ENCODE measurements around the gene PRR14.

The PRR14 gene

DNA sequence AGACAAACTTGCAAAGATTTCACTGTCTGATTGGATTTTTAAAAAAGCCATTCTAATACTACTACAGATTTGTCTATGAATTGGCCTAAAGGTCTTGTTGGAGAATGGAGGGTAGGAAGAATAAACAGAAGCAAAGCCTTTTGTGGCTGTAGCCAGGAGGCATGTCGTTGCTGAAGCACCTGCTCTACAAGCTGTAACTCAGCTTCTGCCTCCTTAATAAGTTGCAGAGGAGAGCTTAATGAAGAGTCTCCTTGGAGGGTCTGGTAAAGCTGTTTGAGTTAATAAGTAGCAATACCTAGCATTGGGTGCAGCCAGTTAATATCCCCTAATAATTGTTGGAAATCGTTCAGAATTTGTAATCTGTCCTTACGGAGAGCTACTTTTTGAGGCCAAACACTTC lies 30.6 kb upstream of the PRR14 start:
- Histone ChIP-seq H3K9me3 (ENCODE audit: severe bottlenecking) (no peaks in the 10 kb centered on the region), H3K27me3 (ENCODE audit: insufficient read depth, poor library complexity, severe bottlenecking) (no peaks in the 10 kb centered on the region), H3K36me3 (ENCODE audit: low read depth) (no peaks in the 10 kb centered on the region), H3K4me1 (ENCODE audit: insufficient read depth, poor library complexity, severe bottlenecking) (peaks cover 8% of the 10 kb centered on the region), H3K4me3 (ENCODE audit: severe bottlenecking) (no peak overlapping the region), H3K27ac (ENCODE audit: poor library complexity, severe bottlenecking) (no peak overlapping the region)
- TF ChIP-seq, protein P1, sequence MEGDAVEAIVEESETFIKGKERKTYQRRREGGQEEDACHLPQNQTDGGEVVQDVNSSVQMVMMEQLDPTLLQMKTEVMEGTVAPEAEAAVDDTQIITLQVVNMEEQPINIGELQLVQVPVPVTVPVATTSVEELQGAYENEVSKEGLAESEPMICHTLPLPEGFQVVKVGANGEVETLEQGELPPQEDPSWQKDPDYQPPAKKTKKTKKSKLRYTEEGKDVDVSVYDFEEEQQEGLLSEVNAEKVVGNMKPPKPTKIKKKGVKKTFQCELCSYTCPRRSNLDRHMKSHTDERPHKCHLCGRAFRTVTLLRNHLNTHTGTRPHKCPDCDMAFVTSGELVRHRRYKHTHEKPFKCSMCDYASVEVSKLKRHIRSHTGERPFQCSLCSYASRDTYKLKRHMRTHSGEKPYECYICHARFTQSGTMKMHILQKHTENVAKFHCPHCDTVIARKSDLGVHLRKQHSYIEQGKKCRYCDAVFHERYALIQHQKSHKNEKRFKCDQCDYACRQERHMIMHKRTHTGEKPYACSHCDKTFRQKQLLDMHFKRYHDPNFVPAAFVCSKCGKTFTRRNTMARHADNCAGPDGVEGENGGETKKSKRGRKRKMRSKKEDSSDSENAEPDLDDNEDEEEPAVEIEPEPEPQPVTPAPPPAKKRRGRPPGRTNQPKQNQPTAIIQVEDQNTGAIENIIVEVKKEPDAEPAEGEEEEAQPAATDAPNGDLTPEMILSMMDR (IDR thresholded peaks at IDR 0.05; ENCODE audit: poor library complexity, severe bottlenecking), result no peak
- ATAC-seq (ENCODE audit: low read depth), result no peak
- no peak for DNase-seq (ENCODE audit: low spot score)

DNA sequence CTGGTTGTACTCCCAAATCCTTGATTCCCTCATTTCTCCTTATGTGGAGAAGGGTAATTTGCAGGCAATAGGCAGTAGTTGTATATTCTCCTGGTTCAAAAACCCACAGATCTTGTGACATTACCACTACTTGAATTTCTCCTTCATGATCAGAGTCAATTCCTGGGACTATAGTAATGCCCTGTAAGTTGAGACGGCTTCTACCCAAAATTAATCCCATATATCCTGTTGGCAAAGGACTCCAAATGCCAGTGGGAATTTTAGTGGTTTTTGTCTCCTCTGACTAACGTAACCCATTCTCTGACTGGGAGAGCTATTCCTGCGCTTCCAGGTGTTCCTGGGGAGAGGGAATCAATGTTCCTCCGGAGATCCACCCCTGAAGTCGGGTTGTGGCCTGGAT lies 29.0 kb upstream of the PRR14 start:
- Histone ChIP-seq H3K27me3 (ENCODE audit: insufficient read depth, poor library complexity, severe bottlenecking) (no peaks in the 10 kb centered on the region), H3K36me3 (ENCODE audit: low read depth) (no peaks in the 10 kb centered on the region), H3K9me3 (ENCODE audit: severe bottlenecking) (no peaks in the 10 kb centered on the region), H3K4me1 (ENCODE audit: insufficient read depth, poor library complexity, severe bottlenecking) (peaks cover 8% of the 10 kb centered on the region), H3K27ac (ENCODE audit: poor library complexity, severe bottlenecking) (peak overlapping the region; percentile 53), H3K4me3 (ENCODE audit: severe bottlenecking) (no peak overlapping the region)
- peak; percentile 89 for ATAC-seq (ENCODE audit: low read depth)
- no peak for DNase-seq (ENCODE audit: low spot score)
- TF ChIP-seq, protein P1 (IDR thresholded peaks at IDR 0.05; ENCODE audit: poor library complexity, severe bottlenecking), result no peak

DNA sequence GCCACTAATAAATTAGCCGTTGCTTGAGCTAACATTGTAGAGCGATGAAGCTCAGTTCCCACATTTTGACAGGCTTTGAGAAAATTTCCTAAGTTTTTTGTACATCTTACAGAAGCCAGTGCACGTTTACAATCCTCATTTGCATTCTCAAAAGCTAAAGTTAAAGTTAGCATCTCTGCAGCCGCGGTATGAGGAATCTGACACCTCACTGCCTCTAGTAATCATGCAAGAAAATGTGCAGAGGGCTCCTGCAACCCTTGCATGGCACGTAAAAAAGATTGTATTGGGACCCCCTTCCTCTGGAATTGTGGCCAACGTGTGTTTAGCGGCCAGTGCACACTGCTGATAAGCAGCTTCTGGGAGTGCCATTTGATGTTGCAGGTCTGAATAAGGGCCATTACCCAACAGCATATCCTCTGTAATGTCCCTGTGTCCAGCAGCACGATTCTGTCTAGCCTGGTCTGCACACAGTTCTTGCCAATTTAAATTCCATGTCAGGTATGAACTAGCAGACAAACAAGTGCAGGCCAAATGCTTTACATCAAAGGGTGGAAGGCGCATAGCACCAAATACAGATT lies 28.2 kb upstream of the PRR14 start:
- TF ChIP-seq, protein P1 (IDR thresholded peaks at IDR 0.05; ENCODE audit: poor library complexity, severe bottlenecking), result no peak
- DNase-seq (ENCODE audit: low spot score), result no peak
- H3K4me3 ChIP-seq (ENCODE audit: severe bottlenecking), result no peak overlapping the region

DNA sequence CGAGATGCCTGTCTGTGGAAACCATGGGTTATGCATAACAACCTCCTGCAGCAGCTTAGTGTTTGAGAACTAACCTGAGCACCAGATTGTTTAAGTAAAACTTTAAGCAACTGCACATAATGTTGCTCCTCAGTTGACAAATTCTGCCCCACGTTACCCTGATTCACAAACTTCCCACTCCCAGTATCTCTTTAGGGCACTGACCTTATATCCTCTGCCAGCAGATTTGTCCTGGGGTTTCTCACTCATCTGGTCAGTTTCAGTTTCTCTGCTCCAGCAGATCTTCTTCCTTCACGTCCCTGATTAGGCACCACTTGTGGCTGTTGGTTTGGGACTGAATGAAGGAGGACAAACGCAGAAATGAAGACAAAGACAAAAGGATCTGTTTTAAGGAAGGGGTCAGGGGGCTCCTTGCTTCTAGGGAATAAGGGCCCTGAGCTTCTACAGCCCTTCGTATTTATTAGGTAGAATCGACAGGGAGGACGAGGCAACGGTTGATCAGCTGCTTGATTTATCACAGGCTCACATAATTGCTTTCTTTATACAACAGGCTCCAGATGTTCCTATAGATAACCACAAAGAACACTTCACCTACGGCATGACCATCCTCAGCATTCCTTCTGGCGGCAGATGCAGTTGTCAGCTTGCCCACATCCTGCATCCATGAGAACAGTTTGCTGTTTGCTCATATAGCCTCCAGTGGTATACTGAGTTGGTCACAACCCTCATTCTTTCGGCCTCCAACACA lies 27.1 kb upstream of the PRR14 start:
- Histone ChIP-seq H3K9me3 (ENCODE audit: severe bottlenecking) (no peaks in the 10 kb centered on the region), H3K27ac (ENCODE audit: poor library complexity, severe bottlenecking) (no peak overlapping the region), H3K36me3 (ENCODE audit: low read depth) (no peaks in the 10 kb centered on the region), H3K4me3 (ENCODE audit: severe bottlenecking) (no peak overlapping the region), H3K27me3 (ENCODE audit: insufficient read depth, poor library complexity, severe bottlenecking) (no peaks in the 10 kb centered on the region), H3K4me1 (ENCODE audit: insufficient read depth, poor library complexity, severe bottlenecking) (peaks cover 8% of the 10 kb centered on the region)
- DNase-seq (ENCODE audit: low spot score), result no peak
- no peak for ATAC-seq (ENCODE audit: low read depth)
- TF ChIP-seq, protein P1 (IDR thresholded peaks at IDR 0.05; ENCODE audit: poor library complexity, severe bottlenecking), result no peak

More for the DNA sequence above, 28.2 kb upstream of the PRR14 start:
- Histone ChIP-seq H3K9me3 (ENCODE audit: severe bottlenecking) (no peaks in the 10 kb centered on the region), H3K27ac (ENCODE audit: poor library complexity, severe bottlenecking) (peak overlapping the region; percentile 53), H3K27me3 (ENCODE audit: insufficient read depth, poor library complexity, severe bottlenecking) (no peaks in the 10 kb centered on the region), H3K36me3 (ENCODE audit: low read depth) (no peaks in the 10 kb centered on the region), H3K4me1 (ENCODE audit: insufficient read depth, poor library complexity, severe bottlenecking) (peaks cover 8% of the 10 kb centered on the region)
- ATAC-seq (ENCODE audit: low read depth), result no peak

DNA sequence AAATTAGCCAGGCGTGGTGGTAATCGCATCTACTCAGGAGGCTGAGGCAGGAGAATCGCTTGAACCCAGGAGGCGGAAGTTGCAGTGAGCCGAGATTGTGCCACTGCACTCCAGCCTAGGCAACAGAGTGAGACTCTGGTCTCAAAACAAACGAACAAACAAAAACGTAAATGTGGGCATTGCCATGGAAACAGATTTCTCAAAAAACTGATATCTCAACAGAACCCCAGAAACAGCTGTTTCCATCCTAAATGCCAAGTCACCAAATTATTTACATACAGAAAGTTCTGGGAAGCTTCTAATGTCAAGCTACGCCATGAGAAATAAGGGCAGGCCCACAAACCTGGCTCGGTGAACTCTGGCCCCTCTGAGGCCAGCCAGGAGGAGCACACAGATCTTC lies 24.5 kb upstream of the PRR14 start:
- Histone ChIP-seq H3K27me3 (ENCODE audit: insufficient read depth, poor library complexity, severe bottlenecking) (no peaks in the 10 kb centered on the region), H3K36me3 (ENCODE audit: low read depth) (no peaks in the 10 kb centered on the region), H3K27ac (ENCODE audit: poor library complexity, severe bottlenecking) (no peak overlapping the region), H3K9me3 (ENCODE audit: severe bottlenecking) (no peaks in the 10 kb centered on the region), H3K4me3 (ENCODE audit: severe bottlenecking) (no peak overlapping the region), H3K4me1 (ENCODE audit: insufficient read depth, poor library complexity, severe bottlenecking) (peaks cover 8% of the 10 kb centered on the region)
- DNase-seq (ENCODE audit: low spot score) (no peak), ATAC-seq (ENCODE audit: low read depth) (no peak)
- TF ChIP-seq, protein P1 (IDR thresholded peaks at IDR 0.05; ENCODE audit: poor library complexity, severe bottlenecking), result no peak

Measured in RWPE2 (cell line).